ENCODE measurements around the gene SLC9A1.

Gene SLC9A1

DNA sequence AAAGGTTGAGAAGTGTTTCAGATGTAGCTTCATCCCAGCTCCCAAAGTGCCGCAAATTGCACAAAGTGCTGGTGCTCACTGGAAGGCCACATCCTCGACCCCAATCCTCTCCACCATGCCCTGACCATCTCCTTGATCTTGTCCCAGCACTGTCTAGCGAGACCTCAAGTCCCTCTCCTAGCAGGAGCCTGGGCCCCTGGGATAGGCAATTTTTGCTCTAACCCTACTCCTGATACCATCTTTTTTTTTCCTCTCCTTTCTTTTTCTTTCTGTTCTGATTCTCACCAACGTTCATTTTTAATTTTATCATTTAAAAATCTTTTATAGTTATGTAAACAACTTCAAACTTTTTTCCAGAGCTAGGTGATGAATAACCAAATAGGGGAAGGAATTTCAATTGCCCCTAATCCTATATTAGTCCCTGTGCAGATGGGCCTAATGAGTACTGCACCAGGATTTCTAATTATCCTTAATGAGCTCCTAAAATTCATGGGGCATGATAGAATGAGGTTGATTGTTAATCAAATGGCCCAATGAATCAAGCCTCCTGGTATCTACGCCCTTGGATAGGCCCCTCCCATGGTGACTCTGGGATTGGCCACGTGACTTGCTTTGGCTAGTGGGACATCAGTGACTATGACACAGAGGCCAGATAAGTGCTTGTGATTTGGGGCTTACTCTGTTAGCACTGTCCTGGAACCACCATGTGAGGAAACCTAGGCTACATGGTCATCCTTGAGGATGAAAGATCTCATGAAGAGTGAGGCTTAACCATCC is 100.8 kb downstream of the SLC9A1 start:
- TF ChIP-seq ZNF707 (tag by site-specific recombination; IDR thresholded peaks at IDR 0.05) = peak; percentile 84
- TF ChIP-seq GLIS2 (tag by site-specific recombination; IDR thresholded peaks at IDR 0.05) = no peak
- H3K4me1 ChIP-seq (ENCODE audit: control insufficient read depth, insufficient read depth, low read length) = no peaks in the 10 kb centered on the region
- ChIA-PET CTCF (interaction anchor here (0.6 to 9.3 kb wide), 10 partner anchors 9 to 232 kb away, joined by 3 to 92 read pairs (median 4); no protein-coding TSS in a partner anchor), POLR2A (interaction anchor here (0.7 kb wide), 1 partner anchor 40 kb away, joined by 4 read pairs; no protein-coding TSS in a partner anchor)
- no peaks in the 10 kb centered on the region for H3K36me3 ChIP-seq (ENCODE audit: control insufficient read depth in 2 of 2, insufficient read depth in 1 of 2, low read length in 2 of 2)
- H3K9me3 ChIP-seq (ENCODE audit: control insufficient read depth, insufficient read depth, low read depth, low read length) = no peaks in the 10 kb centered on the region
- H3K27ac ChIP-seq (ENCODE audit: extremely low read depth, low read depth, low read length) = no peak overlapping the region
- no peak overlapping the region for H3K4me3 ChIP-seq (ENCODE audit: low read depth, low read length)

- POLR2A ChIA-PET = interaction anchor here (0.7 kb wide), 1 partner anchor 40 kb away, joined by 3 read pairs; no protein-coding TSS in a partner anchor
- Histone ChIP-seq H3K4me3 (ENCODE audit: low read depth, low read length) (no peak overlapping the region), H3K27ac (ENCODE audit: extremely low read depth, low read depth, low read length) (no peak overlapping the region), H3K4me1 (ENCODE audit: control insufficient read depth, insufficient read depth, low read length) (no peaks in the 10 kb centered on the region), H3K36me3 (ENCODE audit: control insufficient read depth in 2 of 2, insufficient read depth in 1 of 2, low read length in 2 of 2) (no peaks in the 10 kb centered on the region), H3K9me3 (ENCODE audit: control insufficient read depth, insufficient read depth, low read depth, low read length) (no peaks in the 10 kb centered on the region)
- CTCF ChIA-PET = interaction anchor here (0.6 to 6.1 kb wide), 3 partner anchors 44 to 211 kb away, joined by 4 to 37 read pairs (median 4); no protein-coding TSS in a partner anchor
- no peak for TF ChIP-seq ZNF747 (tag by site-specific recombination; IDR thresholded peaks at IDR 0.05)
- TF ChIP-seq ZNF423 (tag by site-specific recombination; IDR thresholded peaks at IDR 0.05) = no peak
- no peak for TF ChIP-seq ZEB2 (tag by site-specific recombination; IDR thresholded peaks at IDR 0.05)
- no peak for TF ChIP-seq ZFP41 (tag by site-specific recombination; IDR thresholded peaks at IDR 0.05; ENCODE audit: borderline replicate concordance)
- no peak for TF ChIP-seq ZNF2 (tag by site-specific recombination; IDR thresholded peaks at IDR 0.05)
- no peak for TF ChIP-seq ZNF140 (tag by site-specific recombination; IDR thresholded peaks at IDR 0.05)
- TF ChIP-seq ZNF354C (tag by site-specific recombination; IDR thresholded peaks at IDR 0.05; ENCODE audit: borderline replicate concordance, low read depth) = no peak
- TF ChIP-seq, protein P1, sequence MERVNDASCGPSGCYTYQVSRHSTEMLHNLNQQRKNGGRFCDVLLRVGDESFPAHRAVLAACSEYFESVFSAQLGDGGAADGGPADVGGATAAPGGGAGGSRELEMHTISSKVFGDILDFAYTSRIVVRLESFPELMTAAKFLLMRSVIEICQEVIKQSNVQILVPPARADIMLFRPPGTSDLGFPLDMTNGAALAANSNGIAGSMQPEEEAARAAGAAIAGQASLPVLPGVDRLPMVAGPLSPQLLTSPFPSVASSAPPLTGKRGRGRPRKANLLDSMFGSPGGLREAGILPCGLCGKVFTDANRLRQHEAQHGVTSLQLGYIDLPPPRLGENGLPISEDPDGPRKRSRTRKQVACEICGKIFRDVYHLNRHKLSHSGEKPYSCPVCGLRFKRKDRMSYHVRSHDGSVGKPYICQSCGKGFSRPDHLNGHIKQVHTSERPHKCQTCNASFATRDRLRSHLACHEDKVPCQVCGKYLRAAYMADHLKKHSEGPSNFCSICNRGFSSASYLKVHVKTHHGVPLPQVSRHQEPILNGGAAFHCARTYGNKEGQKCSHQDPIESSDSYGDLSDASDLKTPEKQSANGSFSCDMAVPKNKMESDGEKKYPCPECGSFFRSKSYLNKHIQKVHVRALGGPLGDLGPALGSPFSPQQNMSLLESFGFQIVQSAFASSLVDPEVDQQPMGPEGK (tag by site-specific recombination; IDR thresholded peaks at IDR 0.05) = no peak
- TF ChIP-seq ZNF266 (tag by site-specific recombination; IDR thresholded peaks at IDR 0.05; ENCODE audit: low read depth) = no peak
- TF ChIP-seq GLIS2 (tag by site-specific recombination; IDR thresholded peaks at IDR 0.05) = no peak
- TF ChIP-seq, protein P2, sequence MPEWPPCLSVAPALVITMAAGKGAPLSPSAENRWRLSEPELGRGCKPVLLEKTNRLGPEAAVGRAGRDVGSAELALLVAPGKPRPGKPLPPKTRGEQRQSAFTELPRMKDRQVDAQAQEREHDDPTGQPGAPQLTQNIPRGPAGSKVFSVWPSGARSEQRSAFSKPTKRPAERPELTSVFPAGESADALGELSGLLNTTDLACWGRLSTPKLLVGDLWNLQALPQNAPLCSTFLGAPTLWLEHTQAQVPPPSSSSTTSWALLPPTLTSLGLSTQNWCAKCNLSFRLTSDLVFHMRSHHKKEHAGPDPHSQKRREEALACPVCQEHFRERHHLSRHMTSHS (tag by site-specific recombination; IDR thresholded peaks at IDR 0.05) = no peak
- TF ChIP-seq, protein P3, sequence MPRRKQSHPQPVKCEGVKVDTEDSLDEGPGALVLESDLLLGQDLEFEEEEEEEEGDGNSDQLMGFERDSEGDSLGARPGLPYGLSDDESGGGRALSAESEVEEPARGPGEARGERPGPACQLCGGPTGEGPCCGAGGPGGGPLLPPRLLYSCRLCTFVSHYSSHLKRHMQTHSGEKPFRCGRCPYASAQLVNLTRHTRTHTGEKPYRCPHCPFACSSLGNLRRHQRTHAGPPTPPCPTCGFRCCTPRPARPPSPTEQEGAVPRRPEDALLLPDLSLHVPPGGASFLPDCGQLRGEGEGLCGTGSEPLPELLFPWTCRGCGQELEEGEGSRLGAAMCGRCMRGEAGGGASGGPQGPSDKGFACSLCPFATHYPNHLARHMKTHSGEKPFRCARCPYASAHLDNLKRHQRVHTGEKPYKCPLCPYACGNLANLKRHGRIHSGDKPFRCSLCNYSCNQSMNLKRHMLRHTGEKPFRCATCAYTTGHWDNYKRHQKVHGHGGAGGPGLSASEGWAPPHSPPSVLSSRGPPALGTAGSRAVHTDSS (tag by site-specific recombination; IDR thresholded peaks at IDR 0.05) = no peak
- TF ChIP-seq ZNF302 (tag by site-specific recombination; IDR thresholded peaks at IDR 0.05; ENCODE audit: low read depth) = no peak
- no peak for TF ChIP-seq AEBP2 (tag by site-specific recombination; IDR thresholded peaks at IDR 0.05; ENCODE audit: borderline replicate concordance)
Measured at GRCh38 chr1:27052527-27052926, 102.4 kb downstream of the SLC9A1 start.

Measured in HEK293 (cell line).